T-helper 9 cell (primary cell): Measurements from ENCODE around the gene GBF1.
A peak's percentile ranks its signal among the peaks of the same experiment; 100 is the strongest.

Experiments
- DNase-seq: peaks from one replicate; pipeline ENCODE4 v3.0.0-alpha.2; 2020

GBF1 gene

DNA sequence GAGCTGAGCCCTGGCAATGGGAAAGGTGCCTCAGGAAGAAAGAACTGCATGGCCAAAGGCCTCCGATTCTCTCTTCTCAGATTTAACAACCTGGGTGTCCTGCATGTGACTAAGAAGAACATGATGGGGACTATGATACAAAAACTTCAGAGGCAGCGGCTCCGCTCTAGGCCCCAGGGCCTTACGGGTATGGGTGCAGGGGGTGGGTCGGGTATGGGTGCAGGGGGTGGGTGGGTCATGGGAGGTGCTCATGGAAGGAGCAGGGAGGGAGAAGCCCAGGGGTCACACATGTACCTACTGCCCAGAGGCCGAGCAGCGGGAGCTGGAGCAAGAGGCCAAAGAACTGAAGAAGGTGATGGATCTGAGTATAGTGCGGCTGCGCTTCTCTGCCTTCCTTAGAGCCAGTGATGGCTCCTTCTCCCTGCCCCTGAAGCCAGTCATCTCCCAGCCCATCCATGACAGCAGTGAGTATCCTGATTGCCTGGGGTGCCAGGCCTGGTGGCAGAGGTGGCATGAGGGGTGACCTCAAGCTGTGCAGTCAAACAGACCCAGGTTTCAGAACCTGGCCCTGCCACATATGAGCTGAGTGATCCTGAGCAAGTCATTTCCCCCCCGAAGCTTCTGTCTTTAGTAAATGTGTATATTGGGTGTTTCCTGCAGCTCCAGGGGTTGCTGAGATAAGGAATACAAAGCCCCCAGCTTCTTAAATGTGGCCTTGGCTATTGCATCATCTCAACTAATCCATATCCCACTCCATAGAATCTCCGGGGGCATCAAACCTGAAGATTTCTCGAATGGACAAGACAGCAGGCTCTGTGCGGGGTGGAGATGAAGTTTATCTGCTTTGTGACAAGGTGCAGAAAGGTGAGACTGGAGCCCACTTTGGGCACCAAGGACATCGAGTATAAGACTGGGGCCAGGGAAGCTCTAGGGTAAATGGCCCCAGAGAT is 152.2 kb downstream of the GBF1 start:
- DNase-seq = no peak

DNA sequence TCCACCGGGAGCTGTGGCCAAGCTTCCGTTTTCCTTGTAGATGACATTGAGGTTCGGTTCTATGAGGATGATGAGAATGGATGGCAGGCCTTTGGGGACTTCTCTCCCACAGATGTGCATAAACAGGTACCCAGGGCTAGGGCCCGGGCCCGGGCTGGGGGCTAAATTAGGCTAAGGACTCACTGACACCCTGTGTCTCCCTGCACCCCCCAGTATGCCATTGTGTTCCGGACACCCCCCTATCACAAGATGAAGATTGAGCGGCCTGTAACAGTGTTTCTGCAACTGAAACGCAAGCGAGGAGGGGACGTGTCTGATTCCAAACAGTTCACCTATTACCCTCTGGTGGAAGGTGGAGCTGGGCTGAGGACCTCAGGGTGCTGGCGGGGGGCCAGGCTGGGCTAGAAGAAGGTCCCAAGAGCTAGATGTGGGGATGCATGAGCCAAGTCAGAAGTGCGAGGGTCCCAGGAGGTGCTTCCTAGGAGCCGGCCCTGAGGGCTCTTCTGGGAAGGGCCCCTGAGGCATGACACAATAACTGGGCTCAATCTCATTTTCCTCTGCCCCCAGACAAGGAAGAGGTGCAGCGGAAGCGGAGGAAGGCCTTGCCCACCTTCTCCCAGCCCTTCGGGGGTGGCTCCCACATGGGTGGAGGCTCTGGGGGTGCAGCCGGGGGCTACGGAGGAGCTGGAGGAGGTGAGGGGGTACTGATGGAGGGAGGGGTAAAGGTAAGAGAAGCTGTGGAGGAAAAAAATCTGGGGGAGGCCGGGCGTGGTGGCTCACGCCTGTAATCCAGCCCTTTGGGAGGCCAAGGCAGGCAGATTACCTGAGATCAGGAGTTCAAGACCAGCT is 153.1 kb downstream of the GBF1 start:
- no peak for DNase-seq

DNA sequence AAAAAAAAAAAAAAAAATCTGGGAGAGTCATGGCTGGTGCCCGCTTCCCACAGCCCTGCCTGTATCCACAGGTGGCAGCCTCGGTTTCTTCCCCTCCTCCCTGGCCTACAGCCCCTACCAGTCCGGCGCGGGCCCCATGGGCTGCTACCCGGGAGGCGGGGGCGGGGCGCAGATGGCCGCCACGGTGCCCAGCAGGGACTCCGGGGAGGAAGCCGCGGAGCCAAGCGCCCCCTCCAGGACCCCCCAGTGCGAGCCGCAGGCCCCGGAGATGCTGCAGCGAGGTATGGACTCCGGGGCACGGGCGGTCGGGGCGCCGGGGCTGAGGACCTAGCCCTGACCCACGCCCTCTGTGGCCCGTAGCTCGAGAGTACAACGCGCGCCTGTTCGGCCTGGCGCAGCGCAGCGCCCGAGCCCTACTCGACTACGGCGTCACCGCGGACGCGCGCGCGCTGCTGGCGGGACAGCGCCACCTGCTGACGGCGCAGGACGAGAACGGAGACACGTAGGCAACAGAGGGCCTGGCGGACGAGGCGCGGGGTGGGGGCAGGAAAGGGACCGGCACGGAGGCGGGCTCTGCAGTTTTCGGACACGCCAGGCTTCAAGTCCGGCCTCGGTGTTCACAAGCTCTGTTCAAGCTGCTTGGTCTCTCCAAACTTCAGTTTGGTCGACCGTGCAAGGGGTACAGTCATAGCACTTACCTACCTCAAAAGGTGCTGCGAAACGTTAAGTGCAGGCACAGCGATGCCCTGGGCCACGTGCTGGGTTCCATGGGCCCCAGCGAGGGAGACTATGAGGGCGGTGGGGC is 154.1 kb downstream of the GBF1 start:
- DNase-seq = peak; percentile 85

DNA sequence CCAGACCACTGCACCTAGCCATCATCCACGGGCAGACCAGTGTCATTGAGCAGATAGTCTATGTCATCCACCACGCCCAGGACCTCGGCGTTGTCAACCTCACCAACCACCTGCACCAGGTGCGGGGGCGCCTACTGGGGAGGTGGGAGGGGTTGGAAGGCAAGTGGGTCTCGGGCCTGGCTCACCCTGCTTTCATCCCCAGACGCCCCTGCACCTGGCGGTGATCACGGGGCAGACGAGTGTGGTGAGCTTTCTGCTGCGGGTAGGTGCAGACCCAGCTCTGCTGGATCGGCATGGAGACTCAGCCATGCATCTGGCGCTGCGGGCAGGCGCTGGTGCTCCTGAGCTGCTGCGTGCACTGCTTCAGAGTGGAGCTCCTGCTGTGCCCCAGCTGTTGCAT is 154.7 kb downstream of the GBF1 start:
- DNase-seq = no peak

DNA sequence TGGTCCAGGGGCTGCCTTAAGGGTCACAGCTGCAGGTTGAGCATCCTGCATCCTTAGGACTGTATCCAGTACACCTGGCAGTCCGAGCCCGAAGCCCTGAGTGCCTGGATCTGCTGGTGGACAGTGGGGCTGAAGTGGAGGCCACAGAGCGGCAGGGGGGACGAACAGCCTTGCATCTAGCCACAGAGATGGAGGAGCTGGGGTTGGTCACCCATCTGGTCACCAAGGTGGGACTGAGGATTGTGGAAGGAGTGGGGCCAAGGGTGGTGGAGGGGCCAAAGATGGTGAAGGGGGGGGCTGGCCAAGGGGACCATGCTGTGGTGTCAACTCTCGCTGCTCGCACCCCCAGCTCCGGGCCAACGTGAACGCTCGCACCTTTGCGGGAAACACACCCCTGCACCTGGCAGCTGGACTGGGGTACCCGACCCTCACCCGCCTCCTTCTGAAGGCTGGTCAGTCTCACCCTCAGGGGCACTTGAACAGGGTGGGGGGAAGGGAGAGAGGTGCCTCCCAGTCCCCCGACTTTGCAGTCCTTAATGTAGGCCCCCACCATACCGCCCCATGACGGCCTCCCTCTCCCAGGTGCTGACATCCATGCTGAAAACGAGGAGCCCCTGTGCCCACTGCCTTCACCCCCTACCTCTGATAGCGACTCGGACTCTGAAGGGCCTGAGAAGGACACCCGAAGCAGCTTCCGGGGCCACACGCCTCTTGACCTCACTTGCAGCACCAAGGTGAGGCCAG is 155.4 kb downstream of the GBF1 start:
- DNase-seq = no peak

DNA sequence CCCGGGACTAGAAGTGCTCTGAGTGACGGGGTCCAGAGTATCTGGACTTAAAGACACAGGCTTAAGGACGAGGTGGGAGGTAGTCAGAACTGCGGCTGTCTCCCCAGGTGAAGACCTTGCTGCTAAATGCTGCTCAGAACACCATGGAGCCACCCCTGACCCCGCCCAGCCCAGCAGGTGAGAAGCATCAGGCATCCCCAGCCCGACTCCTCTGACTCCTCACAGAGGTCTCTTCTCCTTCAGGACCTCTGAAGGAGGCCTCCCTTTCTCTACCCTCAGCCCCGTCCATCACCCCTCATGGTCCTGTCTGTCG is 156.0 kb downstream of the GBF1 start:
- DNase-seq = no peak

DNA sequence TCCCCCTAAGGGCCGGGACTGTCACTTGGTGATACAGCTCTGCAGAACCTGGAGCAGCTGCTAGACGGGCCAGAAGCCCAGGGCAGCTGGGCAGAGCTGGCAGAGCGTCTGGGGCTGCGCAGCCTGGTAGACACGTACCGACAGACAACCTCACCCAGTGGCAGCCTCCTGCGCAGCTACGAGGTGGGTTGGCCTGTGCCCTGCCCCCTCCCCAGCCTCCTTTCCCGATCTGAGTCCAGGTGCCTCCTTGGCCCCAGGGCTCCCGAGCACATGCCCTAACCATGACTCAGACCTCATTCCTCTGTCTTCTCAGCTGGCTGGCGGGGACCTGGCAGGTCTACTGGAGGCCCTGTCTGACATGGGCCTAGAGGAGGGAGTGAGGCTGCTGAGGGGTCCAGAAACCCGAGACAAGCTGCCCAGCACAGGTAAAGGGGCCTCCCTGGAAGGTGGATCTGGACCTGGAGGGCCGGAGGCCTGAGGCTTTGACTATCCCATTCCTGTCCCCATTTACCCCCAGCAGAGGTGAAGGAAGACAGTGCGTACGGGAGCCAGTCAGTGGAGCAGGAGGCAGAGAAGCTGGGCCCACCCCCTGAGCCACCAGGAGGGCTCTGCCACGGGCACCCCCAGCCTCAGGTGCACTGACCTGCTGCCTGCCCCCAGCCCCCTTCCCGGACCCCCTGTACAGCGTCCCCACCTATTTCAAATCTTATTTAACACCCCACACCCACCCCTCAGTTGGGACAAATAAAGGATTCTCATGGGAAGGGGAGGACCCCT is 156.6 kb downstream of the GBF1 start:
- no peak for DNase-seq

DNA sequence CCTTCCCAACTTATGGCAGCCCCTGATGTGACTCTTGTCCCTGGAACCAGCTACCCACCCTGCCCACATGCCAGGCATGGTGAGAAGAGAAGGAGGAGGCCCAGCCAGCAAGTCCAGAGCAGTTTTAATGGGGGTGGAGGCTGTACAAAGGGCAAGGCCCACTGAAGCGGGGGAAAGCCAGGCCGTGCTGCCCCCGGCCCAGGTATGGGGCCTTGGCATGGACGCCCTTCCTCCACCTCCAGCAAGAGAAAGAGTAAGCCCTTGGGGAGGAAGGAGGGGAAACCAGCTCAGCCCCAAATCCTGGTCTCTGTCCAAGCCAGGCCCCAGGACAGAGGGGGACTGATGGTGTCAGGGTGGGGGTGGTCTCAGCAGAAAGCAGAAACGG is 157.2 kb downstream of the GBF1 start:
- DNase-seq = no peak

DNA sequence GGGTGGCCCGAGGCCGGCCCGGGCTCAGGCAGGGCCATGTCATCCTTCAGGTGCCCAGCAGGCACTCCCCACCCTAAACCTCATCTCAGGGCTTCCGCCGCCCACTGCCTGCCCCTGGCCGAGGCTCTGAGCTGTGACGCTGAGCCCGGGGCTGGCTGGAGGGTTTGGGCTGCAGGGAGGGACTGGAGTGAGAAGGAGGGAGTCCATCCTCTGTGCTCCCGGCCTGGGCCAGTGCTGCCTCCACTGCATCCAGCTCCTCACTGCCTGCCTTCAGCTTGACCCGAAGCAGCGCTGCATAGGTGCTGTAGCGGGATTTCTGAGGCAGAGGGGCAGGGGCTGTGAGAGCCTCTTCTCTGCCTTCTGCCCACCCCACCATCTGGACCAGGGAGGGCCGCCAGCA is 157.8 kb downstream of the GBF1 start:
- DNase-seq = no peak

DNA sequence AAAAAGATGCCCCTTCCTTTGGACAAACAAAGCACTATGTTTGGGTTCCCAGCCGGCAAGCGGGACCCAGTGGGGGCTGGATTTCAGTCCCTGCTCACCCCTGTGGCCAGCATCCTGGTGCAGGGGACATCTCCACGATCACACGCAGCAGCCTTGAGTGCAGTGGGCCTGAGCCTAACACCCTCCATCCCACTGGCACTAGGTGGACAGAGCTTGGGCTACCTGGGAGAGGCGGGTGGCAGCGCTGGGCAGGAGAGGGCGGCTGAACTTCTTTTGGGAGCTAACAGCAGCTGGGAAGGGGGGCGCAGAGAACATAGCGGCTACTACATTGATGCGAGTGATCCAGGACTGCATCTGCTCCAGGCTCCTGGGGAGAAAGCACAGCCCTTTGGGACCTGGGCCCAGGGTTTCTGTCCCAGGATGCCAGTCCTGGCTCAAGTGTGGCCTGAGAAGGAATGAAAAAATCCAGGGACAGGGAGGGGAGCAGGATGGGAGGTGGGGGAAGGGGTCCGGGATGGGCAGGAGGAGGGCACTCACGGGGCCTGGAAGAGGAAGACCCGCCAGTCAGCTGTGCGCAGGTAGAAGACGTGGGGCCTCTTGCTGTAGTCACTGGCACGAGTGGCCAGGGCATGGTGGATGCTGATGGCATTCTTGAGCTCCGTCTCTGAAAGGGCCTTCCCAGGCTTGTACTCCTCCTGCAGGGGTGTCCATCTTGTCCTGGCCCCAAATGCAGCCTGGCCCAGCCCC is 159.2 kb downstream of the GBF1 start:
- DNase-seq = no peak

DNA sequence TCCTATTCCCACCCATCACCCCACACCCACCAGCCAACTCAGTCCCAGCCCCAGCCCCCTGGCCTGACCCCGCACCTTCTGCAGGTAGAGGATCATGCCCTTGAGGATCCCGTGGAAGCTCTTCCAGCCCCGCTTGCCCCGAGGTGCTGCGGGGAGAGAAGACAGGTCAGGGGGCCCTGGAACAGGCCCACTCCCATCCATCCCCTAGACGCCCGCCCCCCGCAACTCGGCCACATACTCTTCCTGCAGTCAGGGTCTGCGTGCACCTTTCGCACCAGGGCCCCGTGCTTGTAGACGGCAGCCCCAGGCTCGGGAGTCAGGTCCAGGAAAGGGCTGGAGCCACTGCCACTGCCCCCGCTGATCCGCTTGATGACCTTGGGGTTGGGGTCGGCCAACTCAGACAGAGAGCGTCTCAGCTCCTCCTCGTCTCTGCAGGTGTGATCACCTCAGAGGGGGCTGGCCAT is 159.8 kb downstream of the GBF1 start:
- no peak for DNase-seq

DNA sequence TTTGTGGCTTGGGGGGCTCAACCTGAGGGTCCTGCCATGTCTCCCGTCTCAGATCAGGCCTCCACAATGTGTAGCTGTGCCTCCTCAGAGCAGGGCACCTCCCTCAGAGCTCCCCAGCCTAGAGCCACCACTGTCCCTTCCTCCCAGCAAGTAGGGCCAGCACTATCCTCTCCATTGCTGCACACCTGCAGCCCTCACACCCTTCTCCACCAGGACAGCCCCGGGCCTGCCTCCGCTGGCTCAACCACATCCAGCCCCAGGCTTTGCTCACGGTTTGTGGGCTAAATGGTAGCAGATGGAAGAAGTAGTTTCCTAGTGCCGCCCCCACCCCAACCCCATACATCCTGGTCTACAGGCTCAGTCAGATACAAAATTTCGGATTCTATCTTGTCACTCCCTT is 160.3 kb downstream of the GBF1 start:
- DNase-seq = no peak

DNA sequence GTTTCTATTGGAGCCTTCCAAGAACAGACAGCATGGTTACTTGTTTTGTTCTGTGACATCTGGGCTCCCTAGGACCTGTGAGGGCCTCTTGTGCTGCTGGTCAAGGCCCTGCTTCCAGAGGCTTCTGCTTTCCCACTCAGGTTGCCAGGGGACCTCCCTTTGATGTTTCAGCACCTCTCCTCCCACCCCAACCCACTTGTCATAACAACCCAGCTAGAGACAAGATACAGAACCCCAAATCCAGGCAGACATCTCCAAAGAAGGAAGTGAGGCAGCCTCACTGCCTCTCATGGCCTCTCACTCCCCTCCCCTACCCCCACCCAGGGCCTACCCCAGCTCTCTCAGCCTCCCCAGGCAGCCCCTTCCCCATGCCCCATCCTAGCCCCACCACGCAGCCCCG is 161.5 kb downstream of the GBF1 start:
- DNase-seq = no peak

DNA sequence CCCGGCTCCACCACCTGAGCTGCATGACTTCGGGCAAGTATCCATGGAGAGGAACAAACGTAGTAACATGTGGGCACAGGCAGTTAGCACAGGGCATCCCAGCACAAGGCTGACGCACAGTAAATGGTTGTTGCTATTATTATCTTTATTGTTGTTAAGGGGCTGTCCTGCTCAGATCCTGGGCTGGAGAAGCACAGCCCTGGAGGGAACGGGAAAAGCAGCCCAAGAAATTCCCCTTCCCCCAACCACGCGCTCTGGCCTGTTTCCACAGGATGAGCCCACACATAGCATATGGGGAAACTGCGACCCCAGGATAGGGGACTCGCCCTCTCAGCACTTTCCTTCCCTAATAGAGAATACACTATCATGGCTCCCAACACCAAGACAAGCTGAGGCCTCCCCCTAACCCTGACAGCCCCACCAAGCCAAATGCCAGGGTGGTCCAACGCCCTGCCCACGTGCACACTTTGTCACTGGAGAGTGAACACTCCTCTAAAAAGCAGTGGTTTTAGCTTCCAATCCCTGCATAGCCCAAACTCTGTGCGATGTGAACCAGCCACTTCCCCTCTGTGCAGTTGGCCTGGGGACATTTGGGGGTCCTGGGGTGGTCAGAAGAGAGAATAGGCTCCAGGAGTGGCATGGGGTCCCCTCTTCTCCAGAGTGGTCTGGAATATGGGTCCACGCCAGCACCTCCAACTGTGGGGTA is 162.2 kb downstream of the GBF1 start:
- no peak for DNase-seq

DNA sequence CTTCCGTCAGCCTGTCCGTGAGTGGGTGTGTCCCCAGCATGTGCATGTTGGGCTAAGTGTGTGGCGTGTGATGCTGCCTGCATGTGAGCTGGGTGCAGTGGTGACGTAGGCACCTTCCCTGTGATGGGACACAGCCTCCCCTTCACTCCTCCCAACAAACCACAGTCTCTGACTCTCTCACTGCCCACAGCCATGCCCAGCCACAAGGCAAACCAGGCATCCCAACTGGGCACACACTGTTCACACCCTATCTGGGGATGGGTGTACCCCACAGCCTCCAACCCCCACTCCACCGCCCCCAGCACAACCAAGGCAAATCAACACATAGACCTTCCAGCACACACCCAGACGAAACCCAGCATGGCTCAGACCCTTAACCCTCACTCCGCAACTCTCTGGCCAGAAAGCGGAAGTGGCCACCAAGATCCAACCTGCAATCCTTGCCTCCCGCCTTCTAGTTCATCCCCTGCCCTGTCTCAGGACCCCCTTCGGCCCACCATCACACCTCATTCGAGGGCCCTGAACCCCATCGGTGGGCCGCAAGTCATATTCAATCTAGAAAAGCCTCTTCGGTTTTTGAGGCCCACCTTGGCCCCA is 162.9 kb downstream of the GBF1 start:
- no peak for DNase-seq

DNA sequence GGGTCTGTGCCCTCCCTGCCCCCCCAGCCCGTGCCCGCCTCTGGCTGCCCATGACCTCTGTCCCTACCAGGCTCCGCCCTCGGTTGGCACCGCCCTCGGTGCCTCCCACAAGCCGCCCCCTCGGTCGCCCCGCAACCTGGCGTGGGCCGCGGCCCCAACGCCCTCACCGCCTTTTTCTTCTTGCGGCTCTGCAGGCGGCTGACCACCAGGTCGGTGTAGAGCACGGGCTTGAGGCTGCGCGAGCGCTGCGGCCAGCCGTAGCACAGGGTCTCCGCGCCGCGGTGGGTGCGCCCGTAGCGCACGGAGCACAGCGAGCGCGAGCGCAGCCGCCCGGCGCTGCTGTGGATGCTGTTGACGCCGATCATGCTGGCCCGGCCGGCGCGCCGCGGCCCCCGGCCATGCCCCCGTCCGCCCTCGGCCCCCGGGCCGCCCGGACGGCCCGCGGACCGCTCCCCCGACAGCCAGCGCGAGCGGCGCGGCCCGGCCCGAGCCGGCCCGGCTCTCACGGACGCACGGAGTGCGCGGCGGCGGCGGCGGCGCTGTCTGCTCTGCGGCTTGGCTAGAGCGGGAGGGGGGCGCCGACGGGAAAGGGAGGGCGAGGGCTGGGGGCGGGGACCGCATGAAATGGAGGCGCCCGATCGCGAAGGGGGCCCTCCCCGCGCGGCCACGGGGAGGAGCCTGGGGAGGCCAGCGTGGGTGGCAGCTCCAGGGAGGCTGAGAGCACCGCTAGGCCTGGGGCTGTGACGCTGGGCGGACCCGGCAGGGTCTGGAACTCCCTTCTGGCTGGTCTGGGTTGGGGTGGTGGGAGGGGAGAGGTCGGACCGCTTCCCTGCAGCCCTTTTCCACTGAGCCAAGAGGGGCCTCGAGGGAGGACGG is 163.6 kb downstream of the GBF1 start:
- peak; percentile 54 for DNase-seq

DNA sequence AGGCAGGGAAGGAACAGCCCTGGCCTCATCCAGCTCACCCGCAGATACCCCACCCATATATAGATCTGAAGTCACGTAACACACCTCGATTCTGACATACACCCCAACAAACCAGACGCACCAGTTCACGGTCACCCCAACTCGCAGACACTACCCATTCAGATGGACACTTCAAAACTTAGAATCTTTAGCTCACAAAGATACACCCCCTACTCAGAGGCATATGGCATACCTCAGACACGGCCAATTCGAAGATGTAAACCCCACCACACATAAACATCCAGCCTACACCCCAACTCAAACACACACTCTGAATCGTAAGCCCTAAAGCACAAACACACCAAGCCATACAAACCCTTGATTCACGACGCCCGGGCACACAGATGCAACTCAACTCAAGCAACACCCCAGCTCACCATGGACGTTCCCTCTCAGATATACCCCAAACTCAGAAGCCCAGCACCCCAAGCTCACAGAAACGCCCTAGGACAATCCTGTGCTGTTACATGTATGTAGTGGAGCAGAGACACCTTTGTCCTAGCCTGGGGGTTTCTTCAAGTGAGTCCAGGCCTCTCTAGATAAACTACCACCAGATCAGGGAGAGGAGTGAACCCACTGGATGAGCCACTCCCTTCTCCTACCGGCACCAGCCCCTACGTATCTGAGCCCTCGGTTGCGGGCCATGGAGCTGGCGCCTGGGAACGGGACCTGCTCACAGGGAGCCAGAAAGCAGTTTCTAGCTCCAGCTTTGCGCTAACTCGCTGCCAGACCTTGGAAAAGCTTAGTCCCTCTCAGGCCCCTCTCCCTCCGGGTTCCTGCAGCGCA is 164.5 kb downstream of the GBF1 start:
- no peak for DNase-seq
